ENCODE results near the gene MRPL2.

DNA sequence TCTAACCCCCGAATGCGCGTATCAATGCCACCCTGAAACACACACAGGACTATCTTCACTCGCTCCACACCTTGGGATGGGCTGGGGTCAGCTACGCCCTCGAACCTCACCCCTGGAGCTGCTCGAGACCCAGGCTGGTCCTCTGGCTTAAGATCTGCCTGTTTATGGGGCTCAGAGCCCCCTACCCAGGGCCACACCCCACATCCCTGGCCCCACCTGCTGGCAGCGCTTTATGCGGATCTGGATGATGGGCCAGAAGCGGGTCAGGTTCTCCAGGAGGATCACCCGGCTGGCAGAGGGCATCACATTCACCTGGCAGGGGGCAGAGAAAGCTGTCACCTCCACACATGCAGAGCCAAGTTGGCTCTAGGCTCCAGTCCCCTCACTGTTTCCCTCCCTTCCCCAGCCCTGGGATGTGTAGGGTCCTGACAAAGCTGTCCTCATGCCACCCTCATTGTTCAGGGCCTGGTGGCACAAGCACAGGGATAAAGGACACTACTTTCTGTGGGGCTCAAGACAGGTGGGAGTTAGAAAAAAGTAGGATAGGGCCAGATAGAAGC is 13.8 kb downstream of the MRPL2 start:
- TF ChIP-seq, protein P1, sequence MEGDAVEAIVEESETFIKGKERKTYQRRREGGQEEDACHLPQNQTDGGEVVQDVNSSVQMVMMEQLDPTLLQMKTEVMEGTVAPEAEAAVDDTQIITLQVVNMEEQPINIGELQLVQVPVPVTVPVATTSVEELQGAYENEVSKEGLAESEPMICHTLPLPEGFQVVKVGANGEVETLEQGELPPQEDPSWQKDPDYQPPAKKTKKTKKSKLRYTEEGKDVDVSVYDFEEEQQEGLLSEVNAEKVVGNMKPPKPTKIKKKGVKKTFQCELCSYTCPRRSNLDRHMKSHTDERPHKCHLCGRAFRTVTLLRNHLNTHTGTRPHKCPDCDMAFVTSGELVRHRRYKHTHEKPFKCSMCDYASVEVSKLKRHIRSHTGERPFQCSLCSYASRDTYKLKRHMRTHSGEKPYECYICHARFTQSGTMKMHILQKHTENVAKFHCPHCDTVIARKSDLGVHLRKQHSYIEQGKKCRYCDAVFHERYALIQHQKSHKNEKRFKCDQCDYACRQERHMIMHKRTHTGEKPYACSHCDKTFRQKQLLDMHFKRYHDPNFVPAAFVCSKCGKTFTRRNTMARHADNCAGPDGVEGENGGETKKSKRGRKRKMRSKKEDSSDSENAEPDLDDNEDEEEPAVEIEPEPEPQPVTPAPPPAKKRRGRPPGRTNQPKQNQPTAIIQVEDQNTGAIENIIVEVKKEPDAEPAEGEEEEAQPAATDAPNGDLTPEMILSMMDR (IDR thresholded peaks at IDR 0.05) = no peak
- TF ChIP-seq POLR2A (IDR thresholded peaks at IDR 0.05) = no peak
